ENCODE results near the gene RPS6KA2.
"Not testable (repeated sequence)": the region's sequence is repeated elsewhere in the genome, so short reads cannot be mapped to it uniquely, and the experiment has no call there.

Gene RPS6KA2

GRCh38 chr6:166589337-166589731, 37.7 kb downstream of the RPS6KA2 start:
- no peak for DNase-seq

DNA sequence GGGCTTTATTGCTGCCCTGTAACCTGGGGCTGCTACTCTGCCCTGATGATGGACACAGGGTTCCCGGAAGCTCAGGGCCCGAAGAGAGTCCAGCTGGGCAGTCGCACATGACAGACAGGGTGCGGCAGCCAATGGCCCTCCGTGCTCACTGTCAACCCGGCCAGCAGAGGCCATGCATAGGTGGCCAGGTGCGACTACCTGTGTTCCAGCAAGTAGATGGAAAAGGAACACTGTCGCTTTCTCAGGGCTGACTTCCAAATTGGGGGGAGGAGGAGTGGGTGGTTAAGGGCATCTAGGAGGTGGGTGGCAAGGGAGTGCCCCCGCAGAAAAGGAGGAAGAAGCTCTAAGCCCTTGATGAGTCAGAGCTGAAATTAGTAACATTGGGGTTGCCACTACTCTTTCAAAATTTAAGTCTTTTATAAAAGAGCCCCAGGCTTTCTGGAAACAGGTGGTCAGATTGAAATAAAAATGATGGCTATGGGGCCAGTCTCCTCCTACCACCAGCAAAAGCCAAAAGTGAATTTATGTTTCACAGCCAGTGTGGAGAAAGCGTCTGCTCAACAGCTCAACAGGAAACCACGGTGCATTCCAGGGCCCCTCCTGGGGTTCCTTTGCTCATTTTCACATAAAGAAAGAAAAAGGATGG, 38.2 kb downstream of the RPS6KA2 start:
- DNase-seq = peak; percentile 60

- DNase-seq = peak; percentile 78
Observed at GRCh38 chr6:166587631-166588413, 39.2 kb downstream of the RPS6KA2 start.

DNA sequence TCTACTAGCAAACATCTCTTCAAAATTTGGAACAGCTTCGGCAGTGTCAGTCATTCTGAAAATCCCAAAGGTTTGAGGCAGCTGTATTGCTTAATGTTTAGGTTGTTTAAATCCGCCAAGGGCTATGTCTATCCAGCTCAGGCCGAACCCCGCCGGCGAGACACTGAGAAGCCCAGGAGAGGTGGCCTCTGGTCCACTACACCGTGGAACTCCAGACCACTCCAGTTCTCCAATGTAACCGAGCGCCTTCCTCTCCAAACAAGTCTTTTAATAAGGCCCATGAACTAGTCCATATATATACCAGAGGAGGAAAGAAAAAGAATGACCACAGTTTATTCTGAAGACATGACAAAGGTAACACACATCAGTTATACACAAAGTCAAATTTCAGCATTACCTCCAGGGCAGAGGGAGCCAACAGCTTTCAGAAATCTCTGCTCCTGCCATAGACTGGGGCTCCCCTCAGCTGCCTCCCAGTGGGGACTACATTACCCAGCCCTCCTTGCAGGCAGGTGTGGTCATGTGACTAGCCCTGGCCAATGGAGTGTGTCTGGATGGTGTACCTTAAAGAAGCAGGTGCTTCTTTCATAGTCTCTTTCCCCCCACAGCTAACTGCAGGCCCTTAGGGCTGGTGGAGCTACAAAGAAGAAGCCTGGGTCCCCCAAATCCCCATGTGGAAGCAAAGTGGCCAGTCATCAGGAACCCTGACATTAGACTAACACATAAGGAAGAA, 40.5 kb downstream of the RPS6KA2 start, which contains the start of gene RAMACL:
Gene RAMACL (minus strand): TSS at position 255 of the 733 bp plus-strand sequence. CDS start 201 bp downstream, at position 54.
- DNase-seq = peak; percentile 51

DNA sequence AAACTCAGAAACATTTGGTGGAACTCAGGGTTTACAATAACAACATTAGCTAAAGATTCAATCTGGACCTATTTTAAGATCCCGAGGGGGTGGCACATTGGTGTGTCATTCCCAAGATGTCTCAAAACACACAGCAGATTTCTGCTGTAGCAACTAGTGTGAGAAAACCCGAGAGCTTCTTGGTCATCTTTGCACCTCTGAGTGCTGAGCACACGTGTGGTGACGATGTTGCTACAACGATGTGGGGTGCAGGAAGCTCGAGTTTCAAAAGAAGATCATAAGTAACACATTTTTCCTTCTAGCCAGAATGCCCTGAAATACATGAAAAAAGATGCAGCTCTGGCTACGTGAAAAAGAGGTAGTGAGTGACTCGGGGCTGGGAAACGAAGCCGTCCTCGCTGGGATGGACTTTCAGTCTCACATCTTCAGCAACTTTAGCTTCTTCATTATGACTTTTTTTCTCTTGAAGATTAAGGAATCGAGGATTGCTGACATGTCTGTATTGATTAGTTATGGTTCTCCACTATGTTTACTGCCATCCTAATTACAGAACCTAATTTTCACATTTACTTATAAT, 42.1 kb downstream of the RPS6KA2 start:
- DNase-seq = no peak

GRCh38 chr6:166584155-166584554, 42.9 kb downstream of the RPS6KA2 start:
- no peak for DNase-seq

- DNase-seq = no peak
Observed at GRCh38 chr6:166583230-166583965, 43.7 kb downstream of the RPS6KA2 start.

GRCh38 chr6:166582258-166582657, 44.8 kb downstream of the RPS6KA2 start:
- no peak for DNase-seq

DNA sequence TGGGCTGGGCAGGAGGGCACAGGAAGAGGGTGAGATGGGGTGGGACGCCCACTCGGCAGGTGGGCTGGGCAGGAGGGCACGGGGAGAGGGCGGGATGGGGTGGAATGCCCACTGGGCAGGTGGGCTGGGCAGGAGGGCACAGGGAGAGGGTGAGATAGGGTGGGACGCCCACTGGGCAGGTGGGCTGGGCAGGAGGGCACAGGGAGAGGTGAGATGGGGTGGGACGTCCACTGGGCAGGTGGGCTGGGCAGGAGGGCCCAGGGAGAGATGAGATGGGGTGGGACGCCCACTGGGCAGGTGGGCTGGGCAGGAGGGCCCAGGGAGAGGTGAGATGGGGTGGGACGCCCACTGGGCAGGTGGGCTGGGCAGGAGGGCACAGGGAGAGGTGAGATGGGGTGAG, 45.2 kb downstream of the RPS6KA2 start:
- not testable (repeated sequence) for DNase-seq

DNA sequence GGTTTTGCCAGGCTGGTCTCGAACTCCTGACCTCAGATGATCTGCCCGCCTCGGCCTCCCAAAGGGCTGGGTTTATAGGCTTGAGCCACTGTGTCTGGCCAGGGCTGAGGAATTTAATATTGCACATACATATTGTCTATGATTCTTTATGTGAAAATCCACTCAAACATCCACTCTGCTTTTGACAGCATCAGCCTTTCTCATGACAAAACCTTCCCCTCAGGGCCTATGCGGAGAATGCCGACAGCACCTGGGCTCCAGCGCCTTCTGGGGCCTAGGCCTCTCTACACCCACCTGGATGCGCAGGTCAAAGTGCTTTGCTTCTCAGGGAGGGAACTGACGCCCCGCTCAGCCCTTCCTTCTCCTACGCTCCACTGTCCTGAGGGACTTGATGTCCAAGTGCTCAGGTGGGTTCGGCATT, 46.0 kb downstream of the RPS6KA2 start:
- DNase-seq = no peak

- DNase-seq = no peak
Observed at GRCh38 chr6:166580076-166581050, 46.7 kb downstream of the RPS6KA2 start.

DNA sequence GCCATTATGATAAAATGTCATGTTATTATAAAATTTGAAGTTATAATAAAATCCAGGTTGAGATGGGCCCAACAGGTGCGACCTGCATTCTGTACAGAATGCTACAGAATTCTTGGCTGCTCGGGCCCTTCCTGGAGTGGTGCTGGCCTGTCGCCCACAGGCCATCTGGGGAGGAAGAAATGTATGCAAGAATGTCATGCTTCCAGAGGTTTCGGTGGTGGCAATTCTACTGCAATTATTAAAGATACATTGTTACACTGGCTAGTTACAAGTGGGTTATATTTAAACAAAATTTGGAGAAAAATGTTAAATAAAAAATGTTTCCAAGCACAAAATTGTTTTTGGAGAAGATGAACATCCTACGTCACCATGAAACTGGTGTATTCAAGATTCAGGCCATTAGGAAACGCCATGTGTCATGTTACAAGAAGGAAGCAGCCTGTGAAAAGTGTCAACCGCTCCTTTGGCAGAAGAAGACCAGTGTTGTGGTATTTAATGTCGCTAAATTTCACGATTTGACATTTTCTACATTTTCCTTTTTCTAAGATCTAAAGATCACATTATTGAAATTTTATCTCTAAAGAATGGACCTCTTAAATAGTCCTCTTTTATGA, 47.7 kb downstream of the RPS6KA2 start:
- peak; percentile 20 for DNase-seq

DNA sequence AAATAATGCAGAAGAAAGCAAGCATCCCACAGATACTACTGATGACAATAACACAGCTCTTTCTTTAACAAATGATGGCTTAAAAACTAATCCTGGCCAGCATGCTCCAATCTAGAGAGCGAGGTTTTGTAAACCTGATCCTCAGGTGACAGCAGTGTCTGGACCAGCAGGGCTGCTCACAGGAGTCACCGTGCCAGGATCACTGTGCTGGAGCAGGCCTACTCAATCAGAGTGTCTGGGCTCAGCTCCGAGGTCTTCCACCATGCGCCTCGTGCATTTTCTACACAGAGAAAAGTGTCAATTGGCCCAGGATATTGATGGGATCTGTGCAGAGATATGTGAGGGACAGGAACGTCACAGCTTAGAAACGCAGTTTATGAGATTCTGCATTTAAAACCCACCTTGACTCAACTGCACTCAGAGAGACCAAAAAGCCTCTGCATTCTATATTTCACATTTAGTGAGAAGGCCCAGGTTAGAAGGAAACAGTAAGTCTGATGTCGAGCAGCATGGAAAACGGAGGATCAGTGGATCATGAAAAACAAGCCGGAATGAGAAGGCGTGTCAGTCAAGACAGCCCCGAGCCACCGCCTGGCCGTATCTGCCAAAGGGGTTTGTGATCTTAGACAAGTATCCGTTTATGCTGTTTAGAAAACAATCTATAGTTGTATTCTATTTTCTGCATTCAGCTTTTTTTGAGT, 48.4 kb downstream of the RPS6KA2 start:
- DNase-seq = no peak

- no peak for DNase-seq
Observed at GRCh38 chr6:166575205-166575604, 51.8 kb downstream of the RPS6KA2 start.

DNA sequence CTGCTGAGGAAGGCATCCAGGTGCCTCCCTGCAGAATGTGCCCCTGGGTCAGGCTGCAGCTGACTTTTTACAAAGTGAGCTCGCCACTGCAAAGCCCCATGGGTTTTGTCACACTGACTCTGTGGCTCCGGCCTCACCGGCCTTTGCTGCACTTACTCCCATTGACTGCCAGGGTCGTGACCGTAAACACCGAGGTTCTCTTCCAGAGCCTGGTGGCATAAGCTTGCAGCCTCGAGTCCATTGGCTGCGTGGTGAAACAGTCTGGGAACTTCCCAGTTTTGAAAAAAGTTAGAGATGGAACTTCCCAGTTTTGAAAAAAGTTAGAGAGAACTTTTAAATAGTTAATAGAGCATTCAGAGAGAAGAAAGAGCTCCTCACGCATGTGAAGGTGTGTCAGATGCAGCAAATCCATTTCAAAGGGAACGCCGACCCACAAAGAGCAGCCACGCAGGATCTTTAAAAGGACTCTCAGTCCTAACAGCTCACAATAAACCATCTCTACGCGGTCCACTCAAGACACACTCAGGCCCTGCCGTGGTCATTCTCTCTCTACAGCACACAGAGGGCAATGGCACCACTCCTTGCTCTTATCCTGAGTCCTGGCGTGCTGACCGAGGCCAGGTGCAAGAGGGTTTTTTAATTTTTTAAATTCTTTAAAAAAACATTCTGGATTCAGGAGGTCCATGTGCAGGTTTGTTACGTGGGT, 53.4 kb downstream of the RPS6KA2 start:
- no peak for DNase-seq

DNA sequence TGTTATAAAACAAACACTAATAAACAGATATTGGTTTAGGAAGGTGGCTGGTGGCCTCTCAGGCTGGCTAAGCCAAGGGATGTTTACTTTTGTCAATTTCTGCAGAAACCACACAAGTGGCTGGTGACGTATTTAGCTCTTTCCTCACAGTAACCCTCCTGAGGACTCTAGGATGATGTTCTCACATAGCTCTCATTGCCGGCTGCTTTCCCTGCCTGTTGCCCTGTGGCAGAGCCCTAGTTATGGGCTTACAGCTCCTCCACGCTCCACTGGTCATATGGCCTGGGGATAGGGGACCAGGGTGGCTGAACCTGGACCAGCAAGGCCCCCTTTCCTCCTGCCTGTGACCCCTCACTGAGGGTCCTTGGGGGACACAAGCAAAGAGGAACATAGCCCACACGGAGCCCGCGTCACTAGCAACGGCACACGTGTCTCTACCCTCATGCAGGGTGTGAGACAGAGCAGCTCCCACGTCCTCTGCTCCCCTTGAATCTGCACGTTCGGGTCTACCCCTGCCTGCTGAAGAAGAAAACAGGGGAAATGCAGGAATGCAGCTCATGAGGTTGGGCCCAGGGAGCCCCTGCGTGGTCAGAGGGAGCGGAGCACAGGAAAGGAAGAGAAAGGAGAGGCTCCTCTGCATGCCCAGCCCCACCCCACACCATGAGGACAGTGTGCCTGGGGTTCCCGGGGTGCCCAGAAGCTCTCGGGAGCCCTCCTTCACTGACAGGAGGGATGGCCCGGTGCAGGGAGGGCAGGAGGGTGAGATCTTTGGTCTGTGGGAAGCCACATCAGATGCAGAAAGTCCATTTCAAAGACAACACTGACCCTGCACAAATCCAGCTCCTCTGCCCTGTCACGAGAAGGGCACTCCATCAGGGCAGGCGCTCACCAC, 54.4 kb downstream of the RPS6KA2 start:
- DNase-seq = no peak

DNA sequence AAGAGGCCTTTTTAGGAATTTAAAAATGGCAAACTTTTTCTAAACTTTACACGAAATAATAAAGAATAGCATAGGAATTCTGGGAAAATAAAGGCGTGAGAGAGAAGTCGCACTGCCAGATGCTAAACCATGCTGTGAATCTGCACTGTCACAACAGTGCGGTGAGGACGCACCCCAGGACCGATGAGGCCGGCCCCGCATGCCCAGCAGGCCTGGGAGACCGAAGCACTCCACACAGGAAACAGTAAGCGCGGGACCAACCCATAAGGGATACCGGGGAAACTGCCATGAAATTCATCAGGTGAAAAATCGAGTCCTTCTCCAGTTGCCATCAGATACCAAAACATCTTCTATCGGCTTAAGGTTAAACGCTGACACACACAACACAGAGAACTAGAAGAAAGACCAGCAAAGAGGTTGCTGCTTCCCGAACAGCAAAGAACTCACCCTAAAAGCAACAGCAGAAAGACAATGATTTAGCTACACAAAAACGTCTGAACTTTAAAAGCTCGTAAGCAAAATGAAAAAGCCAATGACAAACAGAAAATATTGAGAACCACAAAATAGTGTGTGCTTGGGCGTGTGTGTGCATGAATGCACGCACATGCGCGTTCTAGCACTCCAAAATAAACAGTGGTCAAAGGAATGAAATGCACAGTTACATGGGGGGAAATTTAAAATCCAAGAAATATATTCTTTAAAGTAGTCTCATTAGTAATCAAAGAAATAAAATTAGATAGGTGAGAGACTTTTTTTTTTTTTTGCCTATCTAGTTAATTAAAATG, 55.9 kb downstream of the RPS6KA2 start:
- DNase-seq = no peak

DNA sequence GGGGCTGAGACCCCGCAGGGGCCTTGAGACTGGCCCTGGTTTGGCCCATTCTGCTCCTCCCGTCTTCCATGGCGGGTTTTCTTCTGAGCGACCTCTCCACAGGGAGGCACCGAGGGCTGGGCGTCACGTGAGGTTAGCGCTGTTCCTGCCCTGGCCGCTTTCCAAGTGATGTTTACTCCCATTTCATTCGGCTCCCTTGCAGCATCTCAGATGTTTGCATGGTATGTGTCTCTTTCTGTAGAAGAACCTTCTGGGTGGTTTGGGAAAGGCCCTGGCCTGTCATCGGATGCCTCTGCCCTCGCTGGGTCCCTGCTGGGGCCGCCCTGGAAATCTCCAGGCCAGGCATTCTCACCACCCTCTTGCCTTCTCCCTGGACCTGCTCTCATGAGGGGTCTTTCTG, 57.8 kb downstream of the RPS6KA2 start:
- no peak for DNase-seq
